SU-DHL-6 (cell line): ENCODE data around the gene PPM1L.

ENCODE experiments used
- H2AFZ ChIP-seq: fragments of 200-600 bp; sonication (generic); 2 replicates; pipeline ENCODE4 v1.6.1; 2014; ENCODE audit warnings: low read depth, mild to moderate bottlenecking, moderate library complexity, mixed read lengths, antibody characterized with exemption, low read length; ENCODE audit not compliant: severe bottlenecking
- H3F3A ChIP-seq: fragments of 200-600 bp; shearing (Covaris generic); 2 replicates; pipeline ENCODE4 v1.6.0; 2016; ENCODE audit warnings: antibody characterized with exemption, mild to moderate bottlenecking; ENCODE audit not compliant: insufficient read depth
- H3K27ac ChIP-seq: fragments of 200-600 bp; sonication (generic); 2 replicates; pipeline ENCODE4 v1.5.1; 2016; ENCODE audit warnings: low read depth, mild to moderate bottlenecking, low read length, moderate library complexity, mixed read lengths
- H3K27me3 ChIP-seq: fragments of 200-600 bp; sonication (generic), shearing (Covaris generic); 2 replicates; pipeline ENCODE4 v1.6.0; 2014; ENCODE audit warnings: mild to moderate bottlenecking, low read length
- H3K36me3 ChIP-seq: fragments of 200-600 bp; sonication (generic); 2 replicates; pipeline ENCODE4 v1.6.1; 2014; ENCODE audit warnings: mild to moderate bottlenecking, low read length, mixed read lengths
- H3K4me2 ChIP-seq: fragments of 300-600, 200-600 bp; shearing (Covaris generic), sonication (generic); 2 replicates; pipeline ENCODE4 v1.6.0; 2014; ENCODE audit warnings: low read length, low read depth, mild to moderate bottlenecking; ENCODE audit not compliant: poor library complexity, severe bottlenecking
- H3K4me3 ChIP-seq: fragments of 200-600 bp; sonication (generic); 2 replicates; pipeline ENCODE4 v1.5.1; 2014; ENCODE audit warnings: antibody characterized with exemption, low read length, mild to moderate bottlenecking, mixed read lengths; ENCODE audit not compliant: insufficient read depth, poor library complexity, severe bottlenecking
- H3K79me2 ChIP-seq: fragments of 200-600 bp; sonication (generic); 2 replicates; pipeline ENCODE4 v1.6.1; 2014; ENCODE audit warnings: mild to moderate bottlenecking, low read length, moderate library complexity; ENCODE audit not compliant: insufficient read depth
- H3K9ac ChIP-seq: fragments of 200-600 bp; sonication (generic); 2 replicates; pipeline ENCODE4 v1.7.0; 2014; ENCODE audit warnings: mild to moderate bottlenecking, low read length
- H3K9me2 ChIP-seq: fragments of 200-600 bp; sonication (generic); replicated peaks from 2 replicates; pipeline ENCODE4 v1.6.1; 2014; ENCODE audit warnings: low read length; ENCODE audit not compliant: insufficient read depth
- H3K9me3 ChIP-seq: fragments of 200-600 bp; sonication (generic); 2 replicates; pipeline ENCODE4 v1.6.1; 2014; ENCODE audit warnings: low read length, mixed read lengths; ENCODE audit not compliant: insufficient read depth
- H4K20me1 ChIP-seq: fragments of 200-600 bp; sonication (generic); 2 replicates; pipeline ENCODE4 v1.6.1; 2014; ENCODE audit warnings: low read depth, mild to moderate bottlenecking, antibody characterized with exemption, low read length, moderate library complexity, mixed read lengths
- CTCF ChIP-seq: fragments of 200-600 bp; sonication (generic); IDR thresholded peaks from one replicate; pipeline ENCODE4 v1.5.1; 2017; ENCODE audit warnings: antibody characterized with exemption, mild to moderate bottlenecking, low read length, moderate library complexity; ENCODE audit not compliant: insufficient read depth, poor library complexity, severe bottlenecking
- EZH2phosphoT487 ChIP-seq: fragments of 200-600 bp; sonication (generic), shearing (Covaris generic); conservative IDR thresholded peaks from 2 replicates; pipeline ENCODE4 v1.6.1; 2018; ENCODE audit warnings: mild to moderate bottlenecking, antibody characterized with exemption, low read length, moderate library complexity, mixed read lengths

PPM1L gene

DNA sequence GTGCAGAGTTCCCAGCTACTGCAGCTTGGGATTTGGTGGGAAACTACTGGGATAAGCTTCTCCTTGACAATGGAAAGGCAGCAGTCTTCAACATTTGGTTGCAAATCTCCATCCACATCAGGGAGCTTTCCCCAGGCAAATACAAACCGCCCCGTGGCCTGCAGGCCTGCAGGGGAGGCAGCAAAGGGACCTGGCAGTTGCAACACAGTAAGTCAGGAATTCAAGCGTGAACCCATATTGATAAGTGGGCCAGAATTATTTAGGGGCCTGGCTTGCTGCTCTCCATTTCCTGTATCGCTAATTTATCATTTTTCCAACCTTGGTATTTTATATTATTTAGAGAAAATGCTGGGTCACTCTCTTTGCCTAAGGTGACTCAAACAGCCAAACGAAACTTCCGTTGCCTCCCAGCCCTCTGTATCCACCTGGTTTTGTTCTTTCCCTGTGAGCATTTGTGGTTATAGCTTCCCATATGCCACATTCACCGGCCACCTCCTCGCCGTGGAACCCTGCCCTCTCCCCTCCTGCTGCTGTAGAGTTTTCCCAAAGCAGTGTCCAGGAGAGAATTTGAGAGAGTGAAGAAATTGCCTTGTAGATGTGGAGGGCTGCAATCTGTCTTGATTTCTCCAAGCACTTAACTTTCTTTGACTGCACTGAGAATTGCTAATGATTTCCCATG is 314.4 kb downstream of the PPM1L start:
- no peaks in the 10 kb centered on the region for H3K9me2 ChIP-seq
- H3K9me3 ChIP-seq = no peaks in the 10 kb centered on the region
- no peaks in the 10 kb centered on the region for H3K79me2 ChIP-seq
- H3K4me2 ChIP-seq = no peak overlapping the region
- TF ChIP-seq EZH2phosphoT487 = no peak
- TF ChIP-seq CTCF = no peak
- no peak overlapping the region for H3K4me3 ChIP-seq
- H3K27ac ChIP-seq = no peak overlapping the region
- H4K20me1 ChIP-seq = no peaks in the 10 kb centered on the region
- no peaks in the 10 kb centered on the region for H3K36me3 ChIP-seq
- no peaks in the 10 kb centered on the region for H3F3A ChIP-seq
- no peaks in the 10 kb centered on the region for H3K27me3 ChIP-seq
- H2AFZ ChIP-seq = no peak overlapping the region
- H3K9ac ChIP-seq = no peak overlapping the region

DNA sequence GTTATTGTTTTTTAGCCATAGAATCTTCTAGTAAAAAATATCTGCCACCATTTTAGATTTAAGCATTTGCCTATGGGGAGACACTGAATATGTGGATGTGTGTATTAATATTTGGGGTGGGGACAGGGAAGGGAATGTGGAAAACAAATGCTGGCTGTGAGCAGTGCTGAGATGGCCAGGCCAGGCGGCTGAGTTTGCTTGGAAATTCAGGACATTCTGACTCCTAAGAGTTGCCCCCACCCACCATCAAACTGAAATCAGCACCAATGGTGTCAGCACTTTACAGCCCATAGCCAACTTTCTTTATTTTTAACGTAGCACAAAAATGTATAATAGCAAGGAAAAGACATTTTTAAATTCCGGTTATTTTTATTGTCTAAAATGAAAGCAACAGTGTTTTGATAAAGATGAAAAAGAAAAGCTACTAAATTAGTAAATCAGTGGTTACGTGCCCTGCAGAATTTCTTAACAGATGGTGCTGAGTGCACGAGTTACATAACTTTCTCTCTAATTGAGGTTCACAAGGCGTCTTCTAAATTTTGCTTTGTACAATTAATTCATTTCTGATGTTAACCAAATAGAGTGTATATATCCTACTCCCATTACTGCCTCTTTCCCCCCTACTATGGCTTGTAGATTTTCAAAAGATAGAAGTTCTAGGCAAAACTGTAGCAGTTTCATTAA is 315.1 kb downstream of the PPM1L start:
- TF ChIP-seq CTCF = no peak
- TF ChIP-seq EZH2phosphoT487 = no peak
- no peak overlapping the region for H3K27ac ChIP-seq
- no peaks in the 10 kb centered on the region for H3K9me2 ChIP-seq
- H2AFZ ChIP-seq = no peak overlapping the region
- no peak overlapping the region for H3K9ac ChIP-seq
- H3F3A ChIP-seq = no peaks in the 10 kb centered on the region
- H3K9me3 ChIP-seq = no peaks in the 10 kb centered on the region
- H3K36me3 ChIP-seq = no peaks in the 10 kb centered on the region
- no peaks in the 10 kb centered on the region for H4K20me1 ChIP-seq
- H3K4me3 ChIP-seq = no peak overlapping the region
- no peaks in the 10 kb centered on the region for H3K27me3 ChIP-seq
- H3K79me2 ChIP-seq = no peaks in the 10 kb centered on the region
- H3K4me2 ChIP-seq = no peak overlapping the region

DNA sequence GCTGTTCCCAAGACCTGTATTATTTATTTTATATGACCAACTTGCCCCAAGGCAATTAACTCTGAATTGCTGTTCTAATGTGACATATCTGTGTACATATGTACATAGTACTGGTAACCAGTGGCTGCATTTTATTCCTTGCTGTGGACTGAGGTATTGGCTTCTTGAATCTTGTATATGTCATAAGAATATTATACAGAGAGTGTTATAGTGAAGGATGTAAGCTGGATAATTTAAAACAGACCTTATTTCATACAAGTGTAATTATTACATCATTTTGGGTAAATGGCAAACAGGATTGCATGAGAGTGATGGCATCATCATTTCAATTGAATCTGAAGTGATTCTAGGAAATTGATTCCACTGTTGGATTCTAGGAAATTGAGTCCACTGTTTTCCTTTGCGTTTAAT is 316.2 kb downstream of the PPM1L start:
- H3K27ac ChIP-seq = no peak overlapping the region
- no peak overlapping the region for H3K4me3 ChIP-seq
- no peaks in the 10 kb centered on the region for H3K9me3 ChIP-seq
- no peak overlapping the region for H3K4me2 ChIP-seq
- no peak overlapping the region for H3K9ac ChIP-seq
- no peaks in the 10 kb centered on the region for H3K9me2 ChIP-seq
- TF ChIP-seq CTCF (no peak), EZH2phosphoT487 (no peak)
- H2AFZ ChIP-seq = no peak overlapping the region
- H3F3A ChIP-seq = no peaks in the 10 kb centered on the region
- H3K27me3 ChIP-seq = no peaks in the 10 kb centered on the region
- no peaks in the 10 kb centered on the region for H4K20me1 ChIP-seq
- H3K36me3 ChIP-seq = no peaks in the 10 kb centered on the region
- H3K79me2 ChIP-seq = no peaks in the 10 kb centered on the region
